ENCODE measurements around the gene CMTM1. TPM values are rescaled to one million over a fixed set of nuclear protein-coding genes. Genes with fewer than 3 reads are reported as not detected.
"Not testable (repeated sequence)": the region's sequence is repeated elsewhere in the genome, so short reads cannot be mapped to it uniquely, and the experiment has no call there.

Gene CMTM1
- polyA plus RNA-seq, 6 donors from 2014 or later: 0.49 to 0.97 (median 0.70) TPM; not detected in 2

- Mint-ChIP-seq H3K27me3 (peaks cover 7 to 14% (median 11%) of the 10 kb centered on the region in 3 donors), H3K9me3 (peaks cover 0 to 9% (median 3%) of the 10 kb centered on the region in 7 donors), H3K27ac (peak overlapping the region in 1 of 6 donors; percentile 50), H3K4me1 (peaks cover 9 to 28% (median 17%) of the 10 kb centered on the region in 3 donors), H3K4me3 (peak overlapping the region in 2 of 8 donors; percentile 64 to 71), H3K36me3 (no peaks in the 10 kb centered on the region)
- no peak for DNase-seq
- peak; percentile 74 to 78 for ATAC-seq (ENCODE audit: low read depth in 2 of 2)
Measured at GRCh38 chr16:66594739-66595138, 28.5 kb downstream of the CMTM1 start.

GRCh38 chr16:66596559-66596958, 30.3 kb downstream of the CMTM1 start:
- H3K4me1 Mint-ChIP-seq: peaks cover 4 to 14% (median 8%) of the 10 kb centered on the region in 3 donors
- not testable (repeated sequence) for ATAC-seq (ENCODE audit: low read depth in 2 of 2); H3K27ac Mint-ChIP-seq; DNase-seq; H3K4me3 Mint-ChIP-seq
- H3K9me3 Mint-ChIP-seq: peaks cover 7 to 17% (median 10%) of the 10 kb centered on the region in 7 donors
- peaks cover 0 to 11% of the 10 kb centered on the region in 2 donors for H3K36me3 Mint-ChIP-seq
- peaks cover 14 to 30% (median 23%) of the 10 kb centered on the region in 3 donors for H3K27me3 Mint-ChIP-seq

DNA sequence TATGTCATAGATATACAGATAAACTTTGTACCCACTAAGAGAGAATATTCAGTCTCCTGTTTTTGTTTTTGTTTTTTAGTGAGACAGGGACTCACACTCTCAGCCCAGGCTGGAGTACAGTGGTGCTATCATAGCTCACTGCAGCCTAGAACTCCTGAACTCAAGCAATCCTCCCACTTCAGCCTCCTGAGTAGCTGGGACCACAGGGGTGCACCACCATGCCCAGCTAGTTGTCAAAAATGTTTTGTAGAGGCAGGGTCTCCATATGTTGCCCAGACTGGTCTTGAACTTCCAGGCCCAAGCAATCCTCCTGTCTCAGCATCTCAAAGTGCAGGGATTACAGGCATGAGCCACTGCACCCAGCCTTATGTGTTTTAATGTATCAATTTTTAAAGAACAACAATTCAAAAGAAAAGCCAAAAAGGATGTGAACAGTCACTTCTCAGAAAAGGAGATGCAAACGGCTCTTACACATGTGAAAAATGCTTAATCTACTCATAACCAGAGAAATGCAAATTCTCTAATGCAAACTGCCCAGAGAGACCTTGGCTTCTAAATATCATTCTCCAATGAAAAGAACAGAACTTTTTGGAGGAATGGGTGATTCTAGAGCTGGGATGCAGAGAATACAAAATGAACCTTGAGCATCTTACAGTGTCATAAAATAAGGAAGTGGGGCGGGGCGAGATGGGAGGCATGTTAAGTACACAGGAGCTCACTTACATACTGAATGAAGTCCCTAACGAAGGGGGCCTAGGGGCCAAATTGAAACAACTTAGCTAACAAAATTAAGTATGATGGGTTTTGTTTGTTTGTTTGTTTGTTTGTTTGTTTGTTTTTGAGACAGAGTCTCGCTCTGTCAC, 31.0 kb downstream of the CMTM1 start:
- Mint-ChIP-seq H3K36me3 (peaks cover 0 to 11% of the 10 kb centered on the region in 2 donors), H3K27ac (no peak overlapping the region), H3K4me1 (peaks cover 4 to 14% (median 8%) of the 10 kb centered on the region in 3 donors), H3K27me3 (peaks cover 14 to 28% (median 23%) of the 10 kb centered on the region in 3 donors), H3K9me3 (peaks cover 7 to 20% (median 12%) of the 10 kb centered on the region in 7 donors), H3K4me3 (peak overlapping the region in 2 of 8 donors; percentile 36 to 37)
- ATAC-seq (ENCODE audit: low read depth in 2 of 2) (no peak), DNase-seq (no peak)

- H3K4me1 Mint-ChIP-seq: peaks cover 4 to 18% (median 16%) of the 10 kb centered on the region in 3 donors
Measured at GRCh38 chr16:66598111-66598510, 31.9 kb downstream of the CMTM1 start.

GRCh38 chr16:66599726-66600125, 33.5 kb downstream of the CMTM1 start:
- no peak overlapping the region for H3K27ac Mint-ChIP-seq
- peaks cover 13 to 24% (median 22%) of the 10 kb centered on the region in 3 donors for H3K4me1 Mint-ChIP-seq
- no peak for ATAC-seq (ENCODE audit: low read depth in 2 of 2)
- no peak overlapping the region for H3K4me3 Mint-ChIP-seq
- H3K27me3 Mint-ChIP-seq: peaks cover 14 to 32% (median 23%) of the 10 kb centered on the region in 3 donors
- peaks cover 6 to 11% (median 9%) of the 10 kb centered on the region in 7 donors for H3K9me3 Mint-ChIP-seq
- DNase-seq: no peak
- H3K36me3 Mint-ChIP-seq: peaks cover 0 to 11% of the 10 kb centered on the region in 2 donors

More at GRCh38 chr16:66598111-66598510, 31.9 kb downstream of the CMTM1 start:
- no peak overlapping the region for H3K27ac Mint-ChIP-seq
- peaks cover 14 to 32% (median 23%) of the 10 kb centered on the region in 3 donors for H3K27me3 Mint-ChIP-seq
- ATAC-seq (ENCODE audit: low read depth in 2 of 2) (no peak), DNase-seq (no peak)
- peaks cover 0 to 11% of the 10 kb centered on the region in 2 donors for H3K36me3 Mint-ChIP-seq
- H3K4me3 Mint-ChIP-seq: no peak overlapping the region
- peaks cover 7 to 19% (median 12%) of the 10 kb centered on the region in 7 donors for H3K9me3 Mint-ChIP-seq

DNA sequence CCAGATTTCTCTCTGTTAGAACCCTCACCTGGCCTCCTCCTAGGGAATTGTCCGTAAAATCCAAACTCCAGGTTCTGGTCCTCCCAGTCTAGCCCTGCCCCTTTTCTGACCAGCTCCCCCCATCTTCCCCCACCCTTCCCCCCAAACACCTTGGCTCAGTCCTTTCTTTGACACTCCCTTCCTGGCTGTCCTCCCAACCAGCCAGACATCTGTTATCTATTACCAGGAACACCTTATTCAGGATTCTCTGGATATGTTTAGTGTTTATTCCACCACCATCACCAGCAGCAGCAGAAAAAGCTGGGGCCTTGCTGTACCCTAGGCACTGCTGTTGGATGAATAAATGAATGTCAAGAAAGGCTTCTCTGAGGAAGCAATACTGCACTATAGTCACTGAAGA, 34.2 kb downstream of the CMTM1 start:
- Mint-ChIP-seq H3K27ac (no peak overlapping the region), H3K4me3 (peak overlapping the region in 1 of 8 donors; percentile 5), H3K36me3 (peaks cover 0 to 11% of the 10 kb centered on the region in 2 donors)

DNA sequence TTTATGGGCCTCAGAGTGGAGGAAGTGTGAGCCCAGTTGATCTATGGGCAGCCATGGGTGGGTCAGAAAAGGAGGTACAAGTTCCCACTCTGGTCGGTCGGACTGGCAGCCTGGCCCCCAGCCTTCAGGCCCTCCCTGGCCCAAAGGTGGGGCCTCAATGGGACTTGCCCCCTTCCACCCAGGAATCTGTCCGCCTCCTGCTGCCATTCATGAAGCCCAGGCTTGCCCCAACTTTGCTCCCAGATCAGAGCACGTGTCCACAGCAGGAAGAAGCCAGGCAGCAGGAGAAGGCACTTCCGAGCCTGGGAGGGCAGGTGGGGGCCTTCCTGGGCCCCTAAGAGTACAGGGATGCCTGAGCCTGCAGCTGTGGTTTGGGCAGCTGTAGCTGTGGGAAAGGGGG, 35.2 kb downstream of the CMTM1 start:
- DNase-seq (no peak), ATAC-seq (ENCODE audit: low read depth in 2 of 2) (no peak)
- H3K4me1 Mint-ChIP-seq: peaks cover 17 to 29% (median 23%) of the 10 kb centered on the region in 3 donors
- H3K9me3 Mint-ChIP-seq: peaks cover 6 to 11% (median 9%) of the 10 kb centered on the region in 7 donors
- H3K27me3 Mint-ChIP-seq: peaks cover 14 to 40% (median 23%) of the 10 kb centered on the region in 3 donors
- no peak overlapping the region for H3K27ac Mint-ChIP-seq
- peaks cover 0 to 11% of the 10 kb centered on the region in 2 donors for H3K36me3 Mint-ChIP-seq
- no peak overlapping the region for H3K4me3 Mint-ChIP-seq

More for the DNA sequence above, 34.2 kb downstream of the CMTM1 start:
- ATAC-seq (ENCODE audit: low read depth in 2 of 2) (no peak), DNase-seq (no peak)
- H3K4me1 Mint-ChIP-seq: peaks cover 10 to 20% (median 14%) of the 10 kb centered on the region in 3 donors
- H3K27me3 Mint-ChIP-seq: peaks cover 14 to 32% (median 23%) of the 10 kb centered on the region in 3 donors
- H3K9me3 Mint-ChIP-seq: peaks cover 6 to 11% (median 9%) of the 10 kb centered on the region in 7 donors

DNA sequence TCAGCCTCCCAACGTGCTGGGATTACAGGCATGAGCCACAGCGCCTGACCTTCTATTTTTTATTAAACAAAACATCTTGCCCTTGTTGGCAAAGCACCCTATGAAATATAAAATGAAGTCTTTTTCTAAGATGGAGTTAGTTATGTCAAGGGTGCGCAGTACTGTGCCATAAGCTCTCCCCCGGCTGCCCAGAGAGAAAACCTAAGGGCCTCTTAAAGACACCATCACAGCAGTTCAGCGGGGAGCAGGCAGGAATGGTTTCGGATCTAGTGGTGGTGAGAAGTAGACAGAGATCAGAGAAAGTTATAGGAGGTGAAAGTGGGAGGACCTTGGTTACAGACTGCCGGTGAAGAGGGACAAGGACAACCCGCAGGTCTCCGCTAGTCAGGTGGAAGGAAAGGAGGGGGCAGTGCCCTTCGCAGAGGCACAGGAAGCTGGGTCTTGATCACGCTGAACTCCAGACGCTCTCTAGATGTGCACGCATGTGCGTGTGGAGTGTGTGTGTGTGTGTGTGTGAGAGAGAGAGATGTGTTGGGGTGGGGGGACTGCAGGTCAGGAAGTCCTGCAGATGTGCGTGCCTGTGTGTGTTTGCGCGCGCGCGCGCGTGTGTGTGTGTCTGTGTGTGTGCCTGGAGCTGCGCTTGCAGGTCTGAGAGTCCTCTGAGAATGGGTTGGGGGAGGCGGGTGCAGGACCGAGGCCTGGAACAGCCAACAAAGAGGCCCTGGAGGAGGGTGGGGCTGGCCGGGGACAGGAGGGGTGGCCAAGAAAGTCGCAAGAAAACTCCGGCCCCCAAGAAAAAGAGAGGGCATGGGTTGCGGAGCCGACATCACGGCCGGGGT, 37.5 kb downstream of the CMTM1 start:
- H3K4me1 Mint-ChIP-seq: peaks cover 23 to 47% (median 43%) of the 10 kb centered on the region in 3 donors
- DNase-seq (peak; percentile 59), ATAC-seq (ENCODE audit: low read depth in 2 of 2) (peak; percentile 54 to 56)
- peak overlapping the region; percentile 44 to 91 (median 82) for H3K27ac Mint-ChIP-seq
- H3K4me3 Mint-ChIP-seq: peak overlapping the region; percentile 81 to 95 (median 88)
- H3K27me3 Mint-ChIP-seq: peaks cover 11 to 46% (median 29%) of the 10 kb centered on the region in 3 donors
- H3K36me3 Mint-ChIP-seq: peaks cover 0 to 11% of the 10 kb centered on the region in 2 donors
- H3K9me3 Mint-ChIP-seq: peaks cover 6 to 11% (median 9%) of the 10 kb centered on the region in 7 donors

DNA sequence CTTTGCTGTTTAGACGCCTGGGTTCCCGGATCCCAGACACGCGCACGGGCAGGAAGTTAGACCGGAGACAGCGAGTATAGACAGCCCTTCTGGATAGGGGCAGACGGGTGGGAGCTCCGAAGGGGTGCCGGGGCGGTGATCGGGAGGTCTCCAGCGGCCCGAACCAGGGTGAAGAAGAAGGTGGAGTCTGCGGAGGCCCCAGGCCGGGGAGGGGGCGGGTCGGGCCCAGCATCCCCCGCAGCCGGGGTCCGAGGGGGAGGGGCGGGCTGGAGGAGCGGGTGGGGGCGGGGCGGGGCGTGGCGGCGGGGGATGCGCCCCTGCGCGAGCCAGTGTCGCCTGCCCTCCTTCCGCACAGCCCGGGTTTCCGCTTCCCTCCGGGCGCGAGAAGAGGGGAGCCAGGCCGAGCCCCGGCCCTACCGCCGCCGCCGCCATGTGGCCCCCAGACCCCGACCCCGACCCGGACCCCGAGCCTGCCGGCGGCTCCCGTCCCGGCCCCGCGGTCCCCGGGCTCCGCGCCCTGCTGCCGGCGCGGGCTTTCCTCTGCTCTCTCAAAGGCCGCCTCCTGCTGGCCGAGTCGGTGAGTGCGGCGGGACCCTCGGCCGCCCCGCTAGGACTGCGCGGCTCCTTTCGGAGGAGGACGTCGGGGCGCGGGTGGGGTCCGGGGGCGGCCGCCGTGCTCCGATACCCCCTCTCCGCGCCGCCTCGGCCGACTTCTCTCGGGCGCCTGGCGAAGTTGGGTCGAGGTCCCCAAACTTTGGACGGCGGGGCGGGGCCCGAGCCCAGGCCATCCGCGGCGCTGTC, 38.3 kb downstream of the CMTM1 start, which contains the start of gene CMTM3:
Gene CMTM3 (plus strand): TSS at position 329 of the 801 bp plus-strand sequence. CDS start 102 bp downstream, at position 431.
- peaks cover 23 to 47% (median 43%) of the 10 kb centered on the region in 3 donors for H3K4me1 Mint-ChIP-seq
- peaks cover 6 to 11% (median 9%) of the 10 kb centered on the region in 7 donors for H3K9me3 Mint-ChIP-seq
- H3K4me3 Mint-ChIP-seq: peak within 1 kb of the TSS; percentile 81 to 95 (median 88)
- peak within 1 kb of the TSS; percentile 44 to 91 (median 82) for H3K27ac Mint-ChIP-seq
- peaks cover 0 to 11% of the 10 kb centered on the region in 2 donors for H3K36me3 Mint-ChIP-seq
- peaks cover 7 to 43% (median 23%) of the 10 kb centered on the region in 3 donors for H3K27me3 Mint-ChIP-seq
- ATAC-seq (ENCODE audit: low read depth in 2 of 2) (peak; percentile 64 to 67), DNase-seq (peak; percentile 66)

DNA sequence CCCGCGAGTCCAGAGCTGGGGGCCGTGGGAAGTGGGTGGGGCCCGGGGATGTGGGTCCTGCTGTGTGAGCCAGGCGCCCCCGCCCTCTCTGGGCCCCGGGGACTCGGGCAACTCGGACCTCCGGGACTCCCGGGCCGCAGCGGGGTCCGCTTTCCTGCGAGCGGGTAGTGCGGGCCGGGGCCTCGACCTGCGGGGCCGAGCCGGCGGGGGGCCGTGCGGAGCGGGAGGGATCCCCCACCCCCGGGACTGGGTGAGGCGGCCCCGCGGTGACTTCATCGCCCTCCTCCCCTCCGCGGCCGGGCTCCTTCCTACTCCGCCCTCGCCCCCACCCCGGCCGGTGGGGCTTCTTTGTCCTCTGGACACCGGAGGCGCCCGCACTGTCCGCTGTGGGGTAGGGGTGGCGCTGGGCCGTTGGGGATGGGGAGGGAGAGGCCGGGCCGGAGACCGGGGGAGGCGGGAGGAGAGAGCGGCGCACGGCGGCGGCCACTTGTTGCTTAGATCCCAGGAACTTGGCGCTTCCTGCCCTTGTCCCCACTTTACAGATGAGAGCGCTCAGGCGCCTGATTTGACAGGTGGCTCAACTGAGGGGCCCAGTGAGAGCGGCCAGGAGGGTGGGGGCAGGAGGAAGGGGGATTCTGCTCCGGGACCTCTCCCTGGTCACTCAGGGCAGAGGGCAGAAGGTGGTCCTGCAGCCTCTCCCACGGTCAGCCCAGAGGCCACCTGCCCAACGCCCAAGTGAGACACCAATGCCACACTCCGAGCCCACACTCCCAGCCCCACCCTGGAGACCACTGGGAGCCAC, 39.1 kb downstream of the CMTM1 start:
- Mint-ChIP-seq H3K27me3 (peaks cover 7 to 44% (median 15%) of the 10 kb centered on the region in 3 donors), H3K9me3 (peaks cover 5 to 11% (median 8%) of the 10 kb centered on the region in 7 donors), H3K36me3 (peaks cover 0 to 18% of the 10 kb centered on the region in 2 donors), H3K4me3 (peak overlapping the region; percentile 66 to 91 (median 84)), H3K27ac (peak overlapping the region in 2 of 6 donors; percentile 15 to 59), H3K4me1 (peaks cover 23 to 47% (median 43%) of the 10 kb centered on the region in 3 donors)
- ATAC-seq (ENCODE audit: low read depth in 2 of 2): peak; percentile 1 to 3
- no peak for DNase-seq

GRCh38 chr16:66605979-66606751, 39.9 kb downstream of the CMTM1 start:
- Mint-ChIP-seq H3K4me1 (peaks cover 23 to 47% (median 43%) of the 10 kb centered on the region in 3 donors), H3K27ac (peak overlapping the region in 5 of 6 donors; percentile 49 to 93 (median 59)), H3K9me3 (peaks cover 0 to 4% (median 1%) of the 10 kb centered on the region in 7 donors), H3K36me3 (peaks cover 0 to 12% of the 10 kb centered on the region in 2 donors), H3K4me3 (peak overlapping the region; percentile 66 to 91 (median 86)), H3K27me3 (peaks cover under 1 to 38% (median 8%) of the 10 kb centered on the region in 3 donors)
- peak; percentile 31 to 39 for ATAC-seq (ENCODE audit: low read depth in 2 of 2)
- peak; percentile 46 for DNase-seq

Data from naive B cell (primary cell).